Endothelial cell (in vitro differentiated cells): Measurements from ENCODE around the gene SUSD6. TPM values are rescaled to one million over a fixed set of nuclear protein-coding genes. Genes with fewer than 3 reads are reported as not detected.

Experiments used
- DNase-seq: peaks from one replicate; pipeline ENCODE4 v3.0.0; 2021; ENCODE audit warnings: low spot score
- H3K27ac Mint-ChIP-seq: one replicate; pipeline ENCODE4 v1.8.0; 2021; ENCODE audit warnings: mixed read lengths, inconsistent platforms; ENCODE audit not compliant: unreplicated experiment
- H3K27me3 Mint-ChIP-seq: one replicate; pipeline ENCODE4 v1.8.0; 2021; ENCODE audit warnings: mild to moderate bottlenecking, moderate library complexity, mixed read lengths, inconsistent platforms; ENCODE audit not compliant: unreplicated experiment
- H3K36me3 Mint-ChIP-seq: one replicate; pipeline ENCODE4 v1.8.0; 2021; ENCODE audit warnings: mild to moderate bottlenecking, low read depth, mixed read lengths, inconsistent platforms; ENCODE audit not compliant: unreplicated experiment
- H3K4me1 Mint-ChIP-seq: one replicate; pipeline ENCODE4 v1.8.0; 2021; ENCODE audit warnings: mild to moderate bottlenecking, mixed read lengths, inconsistent platforms; ENCODE audit not compliant: unreplicated experiment
- H3K4me3 Mint-ChIP-seq: one replicate; pipeline ENCODE4 v1.8.0; 2021; ENCODE audit warnings: mild to moderate bottlenecking, mixed read lengths, inconsistent platforms; ENCODE audit not compliant: unreplicated experiment
- H3K9me3 Mint-ChIP-seq: one replicate; pipeline ENCODE4 v1.8.0; 2021; ENCODE audit warnings: mixed read lengths, inconsistent platforms; ENCODE audit not compliant: unreplicated experiment
- total RNA-seq: library from RNA; stranded (reverse); fragmentation: NEBNext Ultra II Directional; extraction: Animal tissue kit (Norgen Biotek cat#: 25700); gene quantifications from one replicate; pipeline ENCODE4 v1.2.1, GENCODE V29; 2021; ENCODE audit not compliant: unreplicated experiment
- TF ChIP-seq, protein P1 (sequence below): fragments of 200-600 bp; sonication (generic); IDR thresholded peaks from one replicate; pipeline ENCODE4 v1.5.0; 2021; ENCODE audit warnings: antibody characterized with exemption; ENCODE audit not compliant: unreplicated experiment

SUSD6 gene
- total RNA-seq, 1 donor from 2014 or later: 71.5 TPM

- no peaks in the 10 kb centered on the region for H3K9me3 Mint-ChIP-seq
- H3K27me3 Mint-ChIP-seq: peaks cover 11% of the 10 kb centered on the region
- TF ChIP-seq, protein P1, sequence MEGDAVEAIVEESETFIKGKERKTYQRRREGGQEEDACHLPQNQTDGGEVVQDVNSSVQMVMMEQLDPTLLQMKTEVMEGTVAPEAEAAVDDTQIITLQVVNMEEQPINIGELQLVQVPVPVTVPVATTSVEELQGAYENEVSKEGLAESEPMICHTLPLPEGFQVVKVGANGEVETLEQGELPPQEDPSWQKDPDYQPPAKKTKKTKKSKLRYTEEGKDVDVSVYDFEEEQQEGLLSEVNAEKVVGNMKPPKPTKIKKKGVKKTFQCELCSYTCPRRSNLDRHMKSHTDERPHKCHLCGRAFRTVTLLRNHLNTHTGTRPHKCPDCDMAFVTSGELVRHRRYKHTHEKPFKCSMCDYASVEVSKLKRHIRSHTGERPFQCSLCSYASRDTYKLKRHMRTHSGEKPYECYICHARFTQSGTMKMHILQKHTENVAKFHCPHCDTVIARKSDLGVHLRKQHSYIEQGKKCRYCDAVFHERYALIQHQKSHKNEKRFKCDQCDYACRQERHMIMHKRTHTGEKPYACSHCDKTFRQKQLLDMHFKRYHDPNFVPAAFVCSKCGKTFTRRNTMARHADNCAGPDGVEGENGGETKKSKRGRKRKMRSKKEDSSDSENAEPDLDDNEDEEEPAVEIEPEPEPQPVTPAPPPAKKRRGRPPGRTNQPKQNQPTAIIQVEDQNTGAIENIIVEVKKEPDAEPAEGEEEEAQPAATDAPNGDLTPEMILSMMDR: no peak
- no peak for DNase-seq
- H3K4me1 Mint-ChIP-seq: peaks cover 80% of the 10 kb centered on the region
- H3K27ac Mint-ChIP-seq: peak overlapping the region; percentile 91
- H3K4me3 Mint-ChIP-seq: no peak overlapping the region
- H3K36me3 Mint-ChIP-seq: peaks cover 20% of the 10 kb centered on the region
Observed at GRCh38 chr14:69694730-69695281, 83.4 kb downstream of the SUSD6 start.

DNA sequence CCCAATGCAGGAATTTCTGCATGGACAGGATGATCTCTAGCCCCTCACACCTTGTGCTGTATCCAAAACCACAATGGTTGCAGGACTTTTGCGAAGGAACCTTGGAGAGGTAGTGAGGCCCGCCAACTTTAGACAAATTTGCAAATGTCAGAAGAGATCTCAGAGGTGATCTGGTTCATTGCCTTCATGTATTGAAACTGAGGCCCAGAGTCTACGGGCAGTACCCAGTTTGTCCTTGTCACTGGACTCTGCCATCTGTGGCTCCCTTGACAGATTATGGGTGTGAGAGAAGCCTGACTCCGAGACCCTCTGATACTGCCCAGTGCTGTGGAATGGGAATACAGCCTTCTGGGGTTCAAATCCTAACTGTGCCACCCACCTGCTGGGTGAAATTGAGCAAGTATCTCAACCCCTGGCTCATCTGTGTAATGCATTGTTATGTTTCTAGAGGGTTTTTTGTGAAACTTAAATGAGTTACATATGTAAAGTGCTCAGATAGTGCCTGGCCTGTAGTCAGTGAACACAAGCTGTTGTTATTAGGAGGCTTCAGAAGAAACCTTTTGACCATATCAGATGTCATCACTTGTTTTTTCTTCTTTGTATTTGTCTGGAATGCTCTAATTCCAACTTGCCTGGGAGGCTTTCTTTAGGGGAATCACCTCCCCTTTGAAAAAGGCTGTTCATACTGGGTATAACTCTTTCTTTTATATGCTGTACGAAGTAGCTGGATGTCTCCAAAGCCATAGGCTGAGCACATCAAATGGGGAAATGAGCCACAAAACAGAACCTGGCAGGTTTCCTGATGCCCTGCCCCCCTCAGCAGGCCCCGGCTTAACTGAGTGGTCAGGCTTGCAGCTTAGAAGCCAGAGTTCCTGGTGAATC, 84.2 kb downstream of the SUSD6 start:
- H3K27me3 Mint-ChIP-seq: peaks cover 11% of the 10 kb centered on the region
- H3K4me1 Mint-ChIP-seq: peaks cover 85% of the 10 kb centered on the region
- no peak for DNase-seq
- no peaks in the 10 kb centered on the region for H3K9me3 Mint-ChIP-seq
- peak overlapping the region; percentile 93 for H3K27ac Mint-ChIP-seq
- peak overlapping the region; percentile 44 for H3K4me3 Mint-ChIP-seq
- TF ChIP-seq, protein P1: no peak
- peaks cover 14% of the 10 kb centered on the region for H3K36me3 Mint-ChIP-seq

GRCh38 chr14:69696204-69696527, 84.8 kb downstream of the SUSD6 start:
- no peaks in the 10 kb centered on the region for H3K9me3 Mint-ChIP-seq
- no peak overlapping the region for H3K4me3 Mint-ChIP-seq
- TF ChIP-seq, protein P1: no peak
- H3K4me1 Mint-ChIP-seq: peaks cover 91% of the 10 kb centered on the region
- H3K27me3 Mint-ChIP-seq: peaks cover 11% of the 10 kb centered on the region
- DNase-seq: no peak
- H3K36me3 Mint-ChIP-seq: peaks cover 15% of the 10 kb centered on the region
- peak overlapping the region; percentile 93 for H3K27ac Mint-ChIP-seq

GRCh38 chr14:69696633-69697557, 85.5 kb downstream of the SUSD6 start:
- Mint-ChIP-seq H3K27me3 (peaks cover 14% of the 10 kb centered on the region), H3K4me1 (peaks cover 91% of the 10 kb centered on the region), H3K4me3 (peak overlapping the region; percentile 17), H3K36me3 (peaks cover 17% of the 10 kb centered on the region), H3K9me3 (no peaks in the 10 kb centered on the region), H3K27ac (peak overlapping the region; percentile 93)
- TF ChIP-seq, protein P1: no peak
- no peak for DNase-seq
